Left cardiac atrium (tissue), 4 donors: ENCODE results near the gene IFIT1B. TPM values are rescaled to one million over a fixed set of nuclear protein-coding genes. Genes with fewer than 3 reads are reported as not detected.
"Not testable (repeated sequence)": the region's sequence is repeated elsewhere in the genome, so short reads cannot be mapped to it uniquely, and the experiment has no call there.

Experiments
- ATAC-seq, 2 donors: fragments of 200-7000 bp; cut with Tn5 transposase; one replicate each; pipeline ENCODE4 v1.9.1; 2020; ENCODE audit warnings: mild to moderate bottlenecking in 2 of 2, moderate library complexity in 2 of 2
- DNase-seq: peaks from one replicate; pipeline ENCODE4 v3.0.0-alpha.2; 2020
- intact Hi-C, 2 donors: fragments of 100-400 bp; cut with DNase I; formaldehyde crosslinking; loops; one replicate each; pipeline versions ENCODE4 v1.14.1 to v1.15.1; 2022 to 2023
- long read RNA-seq: library from polyadenylated mRNA; unstranded; transcript quantifications from one replicate; pipeline ENCODE4 v2.0.0, GENCODE V29; 2021
- total RNA-seq, 2 donors: library from RNA; stranded (reverse); fragmentation: NEBNext Ultra II Directional; extraction: Animal tissue kit (Norgen Biotek cat#: 25700); gene quantifications; one replicate each; pipeline ENCODE4 v1.2.1, GENCODE V29; 2021
- donor health status: DM: no; HTN: yes; CAD: no.
- donor health status: DM: no; HTN: yes; CAD: no; lungs with severe emphysema.
- donor health status: DM: yes; HTN: yes; CAD: no.
- donor health status: Dilated cardiomyopathy.

IFIT1B gene
- total RNA-seq: not detected
- long read RNA-seq: 0 reads

GRCh38 chr10:89377705-89378637, at the start of gene IFIT1B:
Gene IFIT1B, plus strand, starts transcription at chr10:89378056. Its CDS starts 80 bp downstream, at chr10:89378136.
- intact Hi-C loops: no loop called here
- DNase-seq (no peak), ATAC-seq (no peak)

GRCh38 chr10:89329151-89329550, 48.7 kb upstream of the IFIT1B start:
- no peak for ATAC-seq
- intact Hi-C loops: no loop called here
- DNase-seq: no peak

GRCh38 chr10:89330014-89330413, 47.8 kb upstream of the IFIT1B start:
- intact Hi-C loops, ATAC-seq, DNase-seq: not testable (repeated sequence)

GRCh38 chr10:89330537-89331212, 47.2 kb upstream of the IFIT1B start:
- no peak for ATAC-seq

GRCh38 chr10:89331487-89332122, 46.3 kb upstream of the IFIT1B start:
- intact Hi-C loops, DNase-seq: not testable (repeated sequence)

More at GRCh38 chr10:89330537-89331212, 47.2 kb upstream of the IFIT1B start:
- no peak for DNase-seq
- intact Hi-C loops: no loop called here

GRCh38 chr10:89332123-89332633, 45.7 kb upstream of the IFIT1B start:
- peak; percentile 63 to 64 for ATAC-seq
- intact Hi-C loops: no loop called here
- no peak for DNase-seq

More at GRCh38 chr10:89331487-89332122, 46.3 kb upstream of the IFIT1B start:
- ATAC-seq: not testable (repeated sequence)

GRCh38 chr10:89335226-89335625, 42.6 kb upstream of the IFIT1B start:
- DNase-seq (no peak), ATAC-seq (no peak)
- intact Hi-C loops: no loop called here

- DNase-seq (no peak), ATAC-seq (no peak)
- intact Hi-C loops: no loop called here
These were observed 41.6 kb upstream of the IFIT1B start for GRCh38 chr10:89336241-89336640.

- intact Hi-C loops: no loop called here
- DNase-seq (no peak), ATAC-seq (peak in 1 of 2 donors; percentile 20)
These were observed 40.4 kb upstream of the IFIT1B start for GRCh38 chr10:89337484-89337883.

- intact Hi-C loops: no loop called here
- DNase-seq (no peak), ATAC-seq (no peak)
These were observed 39.1 kb upstream of the IFIT1B start for GRCh38 chr10:89338713-89339112.

GRCh38 chr10:89339875-89340274, 38.0 kb upstream of the IFIT1B start:
- no peak for DNase-seq
- intact Hi-C loops: no loop called here
- ATAC-seq: no peak

GRCh38 chr10:89341649-89342048, 36.2 kb upstream of the IFIT1B start:
- intact Hi-C loops: no loop called here
- ATAC-seq (no peak), DNase-seq (no peak)

- ATAC-seq (peak; percentile 43 to 68), DNase-seq (peak; percentile 71)
- intact Hi-C loops: no loop called here
These were observed 35.5 kb upstream of the IFIT1B start for GRCh38 chr10:89342206-89342958.

GRCh38 chr10:89343089-89343767, 34.6 kb upstream of the IFIT1B start:
- DNase-seq: no peak
- intact Hi-C loops: no loop called here
- ATAC-seq: no peak

- intact Hi-C loops: no loop called here
- no peak for DNase-seq
- no peak for ATAC-seq
These were observed 33.7 kb upstream of the IFIT1B start for GRCh38 chr10:89344156-89344555.

- intact Hi-C loops: no loop called here
- ATAC-seq (no peak), DNase-seq (no peak)
These were observed 32.4 kb upstream of the IFIT1B start for GRCh38 chr10:89345367-89346000.

- no peak for DNase-seq
- intact Hi-C loops: no loop called here
- ATAC-seq: peak; percentile 27 to 44
These were observed 31.2 kb upstream of the IFIT1B start for GRCh38 chr10:89346405-89347254.
